NCI-H146 treated with DMSO at 0.1 percent for 48 hours (cell line): ENCODE results near the gene ADGRG4.
"Not testable (repeated sequence)": the region's sequence is repeated elsewhere in the genome, so short reads cannot be mapped to it uniquely, and the experiment has no call there.

Experiments used
- DNase-seq: peaks from one replicate; lab custom pipeline; 2025; ENCODE audit not compliant: unreplicated experiment; lab: John Stamatoyannopoulos, UW

Gene ADGRG4, protein sequence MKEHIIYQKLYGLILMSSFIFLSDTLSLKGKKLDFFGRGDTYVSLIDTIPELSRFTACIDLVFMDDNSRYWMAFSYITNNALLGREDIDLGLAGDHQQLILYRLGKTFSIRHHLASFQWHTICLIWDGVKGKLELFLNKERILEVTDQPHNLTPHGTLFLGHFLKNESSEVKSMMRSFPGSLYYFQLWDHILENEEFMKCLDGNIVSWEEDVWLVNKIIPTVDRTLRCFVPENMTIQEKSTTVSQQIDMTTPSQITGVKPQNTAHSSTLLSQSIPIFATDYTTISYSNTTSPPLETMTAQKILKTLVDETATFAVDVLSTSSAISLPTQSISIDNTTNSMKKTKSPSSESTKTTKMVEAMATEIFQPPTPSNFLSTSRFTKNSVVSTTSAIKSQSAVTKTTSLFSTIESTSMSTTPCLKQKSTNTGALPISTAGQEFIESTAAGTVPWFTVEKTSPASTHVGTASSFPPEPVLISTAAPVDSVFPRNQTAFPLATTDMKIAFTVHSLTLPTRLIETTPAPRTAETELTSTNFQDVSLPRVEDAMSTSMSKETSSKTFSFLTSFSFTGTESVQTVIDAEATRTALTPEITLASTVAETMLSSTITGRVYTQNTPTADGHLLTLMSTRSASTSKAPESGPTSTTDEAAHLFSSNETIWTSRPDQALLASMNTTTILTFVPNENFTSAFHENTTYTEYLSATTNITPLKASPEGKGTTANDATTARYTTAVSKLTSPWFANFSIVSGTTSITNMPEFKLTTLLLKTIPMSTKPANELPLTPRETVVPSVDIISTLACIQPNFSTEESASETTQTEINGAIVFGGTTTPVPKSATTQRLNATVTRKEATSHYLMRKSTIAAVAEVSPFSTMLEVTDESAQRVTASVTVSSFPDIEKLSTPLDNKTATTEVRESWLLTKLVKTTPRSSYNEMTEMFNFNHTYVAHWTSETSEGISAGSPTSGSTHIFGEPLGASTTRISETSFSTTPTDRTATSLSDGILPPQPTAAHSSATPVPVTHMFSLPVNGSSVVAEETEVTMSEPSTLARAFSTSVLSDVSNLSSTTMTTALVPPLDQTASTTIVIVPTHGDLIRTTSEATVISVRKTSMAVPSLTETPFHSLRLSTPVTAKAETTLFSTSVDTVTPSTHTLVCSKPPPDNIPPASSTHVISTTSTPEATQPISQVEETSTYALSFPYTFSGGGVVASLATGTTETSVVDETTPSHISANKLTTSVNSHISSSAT (N-terminal part only)

GRCh38 chrX:136300721-136301120 lies at the start of gene ADGRG4:
Gene ADGRG4 (plus strand): TSS chrX:136300963. CDS start chrX:136308778, 7,815 bp downstream.
- DNase-seq, result not testable (repeated sequence)

- DNase-seq, result peak; percentile 30
These were observed 49.4 kb upstream of the ADGRG4 start, which contains the start of gene MAP7D3 for GRCh38 chrX:136251041-136251991. Gene MAP7D3 (minus strand): TSS chrX:136251400. CDS start chrX:136251358, 42 bp downstream.

DNA sequence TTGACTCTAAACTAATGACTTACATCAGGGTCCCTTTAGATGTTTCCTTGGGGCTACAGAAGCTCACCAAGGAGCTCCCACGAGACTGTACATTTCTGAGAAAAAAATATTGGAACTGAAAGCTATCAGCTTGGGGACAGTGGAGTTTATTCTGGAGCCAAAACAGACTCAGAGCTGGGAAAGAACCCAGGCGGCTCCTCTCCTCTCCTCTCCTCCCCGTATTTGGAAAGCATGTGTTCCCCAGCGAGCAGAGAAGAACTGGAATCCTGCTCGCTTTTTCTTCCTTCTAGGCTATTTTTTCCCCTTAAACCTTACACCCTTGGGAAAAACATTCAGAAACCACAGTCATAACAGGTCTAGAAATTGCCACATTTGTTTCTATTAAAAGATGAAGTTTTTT lies 45.2 kb upstream of the ADGRG4 start:
- DNase-seq, result no peak

DNA sequence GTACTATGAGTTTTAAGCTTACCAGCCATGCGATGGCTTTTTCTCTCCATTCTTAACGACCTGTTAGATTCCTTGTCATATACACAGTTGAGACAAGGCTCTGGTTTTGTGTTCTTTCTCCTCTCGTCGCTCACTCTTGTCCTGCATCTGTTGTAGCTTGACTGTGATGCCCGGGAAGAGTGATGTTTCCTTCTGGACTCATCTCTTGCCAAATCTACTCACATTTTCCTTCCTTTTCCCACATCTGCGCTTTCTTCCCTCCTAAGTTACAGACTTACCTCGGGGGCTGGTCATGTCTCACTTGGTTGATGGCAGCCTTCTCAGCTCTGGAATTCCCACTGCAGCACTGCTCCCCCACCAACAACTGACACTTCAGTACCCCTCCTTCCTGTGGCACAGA lies 44.7 kb upstream of the ADGRG4 start:
- no peak for DNase-seq

DNA sequence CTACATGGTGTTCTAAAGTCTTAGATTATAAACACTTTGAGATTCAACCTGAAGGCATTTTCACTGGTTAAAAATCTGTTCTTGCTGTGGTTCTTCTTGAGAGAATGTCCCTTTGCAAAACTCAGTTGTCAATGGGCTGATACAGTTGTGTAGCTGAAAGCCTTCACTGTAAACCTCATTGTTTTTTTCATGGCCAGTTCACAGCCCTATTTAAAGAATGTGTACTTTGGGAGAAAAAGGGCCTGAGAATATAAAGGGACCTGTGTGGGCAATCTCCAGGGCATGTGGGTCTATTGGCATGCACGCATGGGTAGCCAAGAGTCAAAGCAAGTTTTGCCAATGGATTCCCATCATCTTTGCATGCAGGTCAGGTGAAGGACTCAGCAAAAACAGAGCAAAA lies 41.8 kb upstream of the ADGRG4 start:
- no peak for DNase-seq

- no peak for DNase-seq
These were observed 41.2 kb upstream of the ADGRG4 start for GRCh38 chrX:136259543-136259942.

GRCh38 chrX:136260776-136261175 lies 40.0 kb upstream of the ADGRG4 start:
- DNase-seq, result no peak

- DNase-seq, result no peak
These were observed 39.4 kb upstream of the ADGRG4 start for GRCh38 chrX:136261321-136261720.

- no peak for DNase-seq
These were observed 38.5 kb upstream of the ADGRG4 start for GRCh38 chrX:136262243-136262642.

- DNase-seq, result no peak
These were observed 37.9 kb upstream of the ADGRG4 start for GRCh38 chrX:136262812-136263315.

- no peak for DNase-seq
These were observed 33.9 kb upstream of the ADGRG4 start for GRCh38 chrX:136266828-136267227.

DNA sequence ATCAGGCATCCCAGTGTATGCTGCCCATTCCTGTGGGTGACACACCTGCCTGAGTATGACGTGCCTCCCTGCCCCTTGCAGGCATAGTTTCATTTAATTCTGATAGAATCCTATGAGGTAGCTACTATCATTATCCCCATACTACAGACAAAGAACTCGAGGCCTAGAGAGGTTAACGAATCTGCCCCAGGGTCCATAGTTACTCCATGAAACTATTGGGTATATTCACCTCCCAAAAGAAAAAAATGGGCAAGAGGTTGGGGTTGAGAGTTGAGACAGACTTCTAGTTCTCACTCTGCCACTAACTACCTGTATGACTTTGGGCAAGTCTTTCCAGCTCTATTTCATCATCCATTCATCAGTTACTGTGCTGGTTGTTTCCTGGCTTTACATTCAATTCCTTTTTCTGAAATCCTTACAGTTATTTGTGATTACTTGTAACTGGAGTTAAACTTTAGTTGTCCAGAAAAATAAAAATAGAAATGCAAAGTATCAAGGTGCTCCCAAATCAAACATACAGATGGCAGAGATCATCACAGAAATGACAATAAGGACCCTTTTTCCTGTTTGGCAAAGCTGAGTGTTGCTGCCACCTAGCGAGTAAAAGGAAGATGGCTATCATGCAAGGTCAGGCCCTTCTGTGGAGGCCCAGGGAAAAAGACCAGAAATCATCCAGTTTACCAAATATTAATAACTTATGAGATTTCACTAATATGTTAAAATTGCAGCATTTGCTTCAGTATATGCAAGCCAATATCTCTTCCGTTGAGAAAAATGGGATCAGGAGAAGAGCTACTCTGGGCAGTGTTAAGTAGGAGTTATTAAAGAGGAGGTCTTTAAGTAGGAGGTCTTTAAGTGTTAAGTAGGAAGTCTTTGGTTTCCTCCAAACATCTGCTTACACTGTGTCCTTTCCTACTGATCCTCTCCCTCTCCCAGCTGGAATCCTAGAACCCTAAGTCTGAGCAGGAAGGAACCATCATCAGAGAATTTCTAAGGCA lies 32.4 kb upstream of the ADGRG4 start:
- peak; percentile 14 for DNase-seq

- no peak for DNase-seq
These were observed 30.8 kb upstream of the ADGRG4 start for GRCh38 chrX:136269921-136270320.

DNA sequence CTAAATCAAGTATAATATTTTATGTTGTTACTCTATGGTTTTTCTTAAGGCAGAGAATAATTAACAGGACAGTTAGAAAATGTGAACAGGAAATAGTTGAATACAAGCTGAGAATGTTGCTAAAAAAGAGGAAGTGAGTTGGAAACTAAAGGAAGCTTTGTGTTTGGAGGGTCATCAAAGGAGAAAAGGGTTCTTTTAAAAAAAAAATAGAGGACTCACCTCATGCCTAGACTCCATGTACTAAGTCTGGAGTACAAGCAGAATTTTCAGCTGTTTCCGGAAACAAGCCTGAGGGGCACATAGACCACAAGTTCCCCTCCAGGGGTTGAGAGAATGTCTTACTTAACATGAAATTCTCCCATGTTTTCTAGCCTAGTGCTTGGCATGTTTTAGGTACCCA lies 29.5 kb upstream of the ADGRG4 start:
- no peak for DNase-seq

DNA sequence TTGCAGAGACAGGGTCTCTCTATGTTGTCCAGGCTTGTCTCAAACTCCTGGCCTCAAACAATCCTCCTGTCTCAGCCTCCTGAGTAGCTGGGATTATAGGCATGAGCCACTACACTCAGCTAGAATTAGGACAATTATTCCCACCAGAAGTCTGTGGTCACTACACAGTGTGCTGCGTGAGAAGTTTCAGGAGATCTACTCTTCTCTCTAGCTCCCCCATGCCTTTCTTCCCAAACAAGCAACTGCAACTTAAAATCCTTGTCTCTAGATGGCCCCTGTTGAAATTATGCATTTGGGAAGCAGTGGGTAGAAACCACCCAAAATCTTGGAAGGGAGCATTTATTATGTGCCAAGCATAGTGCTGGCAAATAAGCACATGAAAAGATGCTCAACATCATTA lies 28.4 kb upstream of the ADGRG4 start:
- DNase-seq, result no peak

GRCh38 chrX:136273986-136274385 lies 26.8 kb upstream of the ADGRG4 start:
- peak; percentile 19 for DNase-seq

- DNase-seq, result no peak
These were observed 25.2 kb upstream of the ADGRG4 start for GRCh38 chrX:136275553-136275952.

- not testable (repeated sequence) for DNase-seq
These were observed 14.4 kb upstream of the ADGRG4 start for GRCh38 chrX:136286375-136286774.

DNA sequence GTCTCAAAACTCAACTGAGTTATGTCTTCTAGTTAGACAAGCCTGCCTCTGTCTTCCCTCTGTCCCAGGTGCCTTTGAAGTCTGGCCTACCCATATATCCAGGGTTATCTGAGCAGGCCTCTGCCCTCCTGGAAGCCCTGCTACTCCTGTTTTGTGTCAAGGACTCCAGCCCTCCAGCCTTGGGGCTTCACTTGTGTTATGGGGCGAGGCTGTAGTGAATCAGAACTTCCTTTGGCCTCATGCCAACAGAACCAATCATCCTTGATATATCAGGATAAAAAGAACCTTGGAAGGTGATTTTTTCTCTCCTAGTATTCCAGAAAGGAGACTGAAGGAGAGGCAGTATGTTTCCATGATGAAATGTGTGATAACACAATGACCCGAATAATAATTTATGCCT lies 8.9 kb upstream of the ADGRG4 start:
- DNase-seq, result no peak
